Neural cell (in vitro differentiated cells): ENCODE data around the gene CSRNP3. TPM values are rescaled to one million over a fixed set of nuclear protein-coding genes. Genes with fewer than 3 reads are reported as not detected.

Source experiments
- H2AFZ ChIP-seq: fragments of 200-600, 300-800 bp; sonication (generic), shearing (Covaris generic); 2 replicates; pipeline ENCODE4 v1.6.0; 2014; ENCODE audit warnings: low read depth, mild to moderate bottlenecking, antibody characterized with exemption, low read length, moderate library complexity
- H3F3A ChIP-seq: fragments of 200-600 bp; shearing (Covaris generic); 2 replicates; pipeline ENCODE4 v1.6.1; 2016; ENCODE audit warnings: mild to moderate bottlenecking, moderate library complexity, mixed read lengths, antibody characterized with exemption, low read length; ENCODE audit not compliant: insufficient read depth, poor library complexity, severe bottlenecking
- H3K27ac ChIP-seq: fragments of 200-600, 300-800 bp; sonication (generic), shearing (Covaris generic); 2 replicates; pipeline ENCODE4 v1.5.1; 2014; ENCODE audit warnings: mild to moderate bottlenecking, low read length, moderate library complexity
- H3K27me3 ChIP-seq: fragments of 300-800, 200-600 bp; sonication (generic), shearing (Covaris generic); 2 replicates; pipeline ENCODE4 v1.6.0; 2014; ENCODE audit warnings: mild to moderate bottlenecking, low read depth, low read length, moderate library complexity; ENCODE audit not compliant: insufficient read depth
- H3K36me3 ChIP-seq: fragments of 300-800, 200-600 bp; sonication (generic), shearing (Covaris generic); 2 replicates; pipeline ENCODE4 v1.5.1; 2014; ENCODE audit warnings: mild to moderate bottlenecking, antibody characterized with exemption, low read length, moderate library complexity; ENCODE audit not compliant: insufficient read depth
- H3K4me2 ChIP-seq: fragments of 300-800, 200-600 bp; sonication (generic), shearing (Covaris generic); 2 replicates; pipeline ENCODE4 v1.6.0; 2014; ENCODE audit warnings: mild to moderate bottlenecking, low read length
- H3K4me3 ChIP-seq: fragments of 300-800, 200-600 bp; sonication (generic), shearing (Covaris generic); 2 replicates; pipeline ENCODE4 v1.5.1; 2014; ENCODE audit warnings: mild to moderate bottlenecking, low read length, moderate library complexity
- H3K79me2 ChIP-seq: fragments of 200-600 bp; shearing (Covaris generic); replicated peaks from 2 replicates; pipeline ENCODE4 v1.6.0; 2014; ENCODE audit warnings: mild to moderate bottlenecking, low read length, moderate library complexity; ENCODE audit not compliant: insufficient read depth
- H3K9ac ChIP-seq: fragments of 300-800, 200-600 bp; sonication (generic), shearing (Covaris generic); 2 replicates; pipeline ENCODE4 v1.6.1; 2016; ENCODE audit warnings: mild to moderate bottlenecking, low read length, mixed read lengths
- H3K9me2 ChIP-seq: fragments of 200-600 bp; shearing (Covaris generic); 2 replicates; pipeline ENCODE4 v1.6.1; 2016; ENCODE audit warnings: mild to moderate bottlenecking, low read length, mixed read lengths; ENCODE audit not compliant: insufficient read depth
- H3K9me3 ChIP-seq: fragments of 200-600, 300-800 bp; sonication (generic), shearing (Covaris generic); 2 replicates; pipeline ENCODE4 v1.6.1; 2016; ENCODE audit warnings: mild to moderate bottlenecking, mixed run types, low read length, moderate library complexity, mixed read lengths
- H4K20me1 ChIP-seq: fragments of 200-600 bp; shearing (Covaris generic); 2 replicates; pipeline ENCODE4 v1.6.1; 2016; ENCODE audit warnings: mild to moderate bottlenecking, mixed run types; ENCODE audit not compliant: insufficient read depth
- EP300 ChIP-seq: fragments of 450-650 bp; conservative IDR thresholded peaks from 2 replicates; pipeline ENCODE4 v1.6.1; 2014; ENCODE audit warnings: antibody characterized with exemption, mild to moderate bottlenecking, moderate library complexity; ENCODE audit not compliant: poor library complexity, severe bottlenecking
- EZH2 ChIP-seq: fragments of 200-600, 300-800 bp; shearing (Covaris generic), sonication (generic); IDR thresholded peaks from 2 replicates; pipeline ENCODE4 v1.6.1; 2014; ENCODE audit warnings: antibody characterized with exemption, low read length, borderline replicate concordance, mild to moderate bottlenecking; ENCODE audit not compliant: insufficient read depth, poor library complexity, severe bottlenecking
- MXI1 ChIP-seq: fragments of 450-650 bp; conservative IDR thresholded peaks from 2 replicates; pipeline ENCODE4 v1.6.1; 2014; ENCODE audit warnings: antibody characterized with exemption, mild to moderate bottlenecking; ENCODE audit not compliant: poor library complexity, severe bottlenecking
- POLR2AphosphoS5 ChIP-seq: IDR thresholded peaks from 2 replicates; pipeline ENCODE4 v1.6.1; 2012
- RAD21 ChIP-seq: fragments of 450-650 bp; conservative IDR thresholded peaks from 2 replicates; pipeline ENCODE4 v1.6.1; 2014; ENCODE audit warnings: antibody characterized with exemption, mild to moderate bottlenecking, moderate library complexity
- REST ChIP-seq: IDR thresholded peaks from 2 replicates; pipeline ENCODE4 v1.6.1; 2012; ENCODE audit warnings: borderline replicate concordance
- SMC3 ChIP-seq: fragments of 450-650 bp; conservative IDR thresholded peaks from 2 replicates; pipeline ENCODE4 v1.6.1; 2014; ENCODE audit warnings: antibody characterized with exemption, mild to moderate bottlenecking, moderate library complexity; ENCODE audit not compliant: poor library complexity
- TAF1 ChIP-seq: IDR thresholded peaks from 2 replicates; pipeline ENCODE4 v1.6.1; 2012; ENCODE audit warnings: low read depth
- polyA plus RNA-seq: library from polyadenylated mRNA; depleted of rRNA; stranded (reverse); fragments of >200 nt; gene quantifications from 2 replicates; pipeline ENCODE4 v1.2.3, GENCODE V29; 2014
- TF ChIP-seq, protein P1 (sequence below): fragments of 450-650 bp; IDR thresholded peaks from 2 replicates; pipeline ENCODE4 v1.5.1; 2014; ENCODE audit warnings: antibody characterized with exemption, mild to moderate bottlenecking, moderate library complexity; ENCODE audit not compliant: poor library complexity, severe bottlenecking

The CSRNP3 gene
- polyA plus RNA-seq, 1 donor from 2014 or later = 66.6 TPM

- H3K27ac ChIP-seq = no peak overlapping the region
- no peak overlapping the region for H3K9ac ChIP-seq
- no peaks in the 10 kb centered on the region for H3K36me3 ChIP-seq
- no peaks in the 10 kb centered on the region for H3K27me3 ChIP-seq
- H4K20me1 ChIP-seq = no peaks in the 10 kb centered on the region
- no peak overlapping the region for H2AFZ ChIP-seq
- H3K4me3 ChIP-seq = no peak overlapping the region
- H3K4me2 ChIP-seq = no peak overlapping the region
- H3K9me3 ChIP-seq = no peaks in the 10 kb centered on the region
- H3F3A ChIP-seq = no peaks in the 10 kb centered on the region
- no peaks in the 10 kb centered on the region for H3K9me2 ChIP-seq
- no peaks in the 10 kb centered on the region for H3K79me2 ChIP-seq
- TF ChIP-seq POLR2AphosphoS5 (no peak), EP300 (no peak), SMC3 (no peak), TAF1 (no peak), REST (no peak), RAD21 (no peak), MXI1 (no peak), EZH2 (no peak)
- TF ChIP-seq, protein P1, sequence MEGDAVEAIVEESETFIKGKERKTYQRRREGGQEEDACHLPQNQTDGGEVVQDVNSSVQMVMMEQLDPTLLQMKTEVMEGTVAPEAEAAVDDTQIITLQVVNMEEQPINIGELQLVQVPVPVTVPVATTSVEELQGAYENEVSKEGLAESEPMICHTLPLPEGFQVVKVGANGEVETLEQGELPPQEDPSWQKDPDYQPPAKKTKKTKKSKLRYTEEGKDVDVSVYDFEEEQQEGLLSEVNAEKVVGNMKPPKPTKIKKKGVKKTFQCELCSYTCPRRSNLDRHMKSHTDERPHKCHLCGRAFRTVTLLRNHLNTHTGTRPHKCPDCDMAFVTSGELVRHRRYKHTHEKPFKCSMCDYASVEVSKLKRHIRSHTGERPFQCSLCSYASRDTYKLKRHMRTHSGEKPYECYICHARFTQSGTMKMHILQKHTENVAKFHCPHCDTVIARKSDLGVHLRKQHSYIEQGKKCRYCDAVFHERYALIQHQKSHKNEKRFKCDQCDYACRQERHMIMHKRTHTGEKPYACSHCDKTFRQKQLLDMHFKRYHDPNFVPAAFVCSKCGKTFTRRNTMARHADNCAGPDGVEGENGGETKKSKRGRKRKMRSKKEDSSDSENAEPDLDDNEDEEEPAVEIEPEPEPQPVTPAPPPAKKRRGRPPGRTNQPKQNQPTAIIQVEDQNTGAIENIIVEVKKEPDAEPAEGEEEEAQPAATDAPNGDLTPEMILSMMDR = no peak
These were observed 32.9 kb upstream of the CSRNP3 start for GRCh38 chr2:165436559-165436958.

GRCh38 chr2:165440367-165440766 lies 29.1 kb upstream of the CSRNP3 start:
- Histone ChIP-seq H3K4me2 (peak overlapping the region; percentile 57), H3K79me2 (no peaks in the 10 kb centered on the region), H4K20me1 (no peaks in the 10 kb centered on the region), H3K9me2 (no peaks in the 10 kb centered on the region), H3K27me3 (no peaks in the 10 kb centered on the region), H3K27ac (peak overlapping the region; percentile 75), H3F3A (no peaks in the 10 kb centered on the region), H3K9me3 (no peaks in the 10 kb centered on the region), H2AFZ (no peak overlapping the region), H3K36me3 (no peaks in the 10 kb centered on the region), H3K9ac (peak overlapping the region; percentile 30), H3K4me3 (peak overlapping the region; percentile 44)
- no peak for TF ChIP-seq TAF1
- peak; percentile 37 for TF ChIP-seq REST
- TF ChIP-seq POLR2AphosphoS5 = peak; percentile 65
- no peak for TF ChIP-seq EZH2
- TF ChIP-seq EP300 = peak; percentile 90
- TF ChIP-seq RAD21 = peak; percentile 17
- no peak for TF ChIP-seq MXI1
- TF ChIP-seq, protein P1 = no peak
- TF ChIP-seq SMC3 = no peak
